ENCODE measurements around the gene SULT2B1. TPM values are rescaled to one million over a fixed set of nuclear protein-coding genes. Genes with fewer than 3 reads are reported as not detected.
"Not testable (repeated sequence)": the region's sequence is repeated elsewhere in the genome, so short reads cannot be mapped to it uniquely, and the experiment has no call there.

The SULT2B1 gene
- polyA plus RNA-seq, 2 donors, result 295 to 320 TPM

GRCh38 chr19:48573163-48573505 lies 21.2 kb downstream of the SULT2B1 start:
- H3K4me1 ChIP-seq (ENCODE audit: control insufficient read depth in 2 of 2, insufficient read depth in 2 of 2, low read length in 1 of 2), result peaks cover 0 to 7% of the 10 kb centered on the region in 2 donors
- peak overlapping the region in 1 of 2 donors; percentile 47 for H3K27ac ChIP-seq (ENCODE audit: low read depth in 2 of 2, low read length in 1 of 2)
- H3K27me3 ChIP-seq (ENCODE audit: control insufficient read depth in 1 of 2, insufficient read depth in 2 of 2, low read length in 2 of 2), result no peaks in the 10 kb centered on the region
- H3K36me3 ChIP-seq (ENCODE audit: control insufficient read depth in 2 of 2, insufficient read depth in 2 of 2, low read length in 1 of 2), result peaks cover 0 to 2% of the 10 kb centered on the region in 2 donors
- no peaks in the 10 kb centered on the region for H3K9me3 ChIP-seq (ENCODE audit: control insufficient read depth in 2 of 2, insufficient read depth in 1 of 2, low read depth in 1 of 2, low read length in 1 of 2)
- H3K4me3 ChIP-seq (ENCODE audit: low read depth in 1 of 2, low read length in 2 of 2), result no peak overlapping the region
- WGBS, 2 donors, result 71 to 83% methylated on average over 12 of the region's 12 CpGs

GRCh38 chr19:48575931-48576622 lies 24.1 kb downstream of the SULT2B1 start:
- no peaks in the 10 kb centered on the region for H3K4me1 ChIP-seq (ENCODE audit: control insufficient read depth in 2 of 2, insufficient read depth in 2 of 2, low read length in 1 of 2)
- H3K36me3 ChIP-seq (ENCODE audit: control insufficient read depth in 2 of 2, insufficient read depth in 2 of 2, low read length in 1 of 2), result peaks cover 0 to 2% of the 10 kb centered on the region in 2 donors
- no peaks in the 10 kb centered on the region for H3K9me3 ChIP-seq (ENCODE audit: control insufficient read depth in 2 of 2, insufficient read depth in 1 of 2, low read depth in 1 of 2, low read length in 1 of 2)
- no peak overlapping the region for H3K4me3 ChIP-seq (ENCODE audit: low read depth in 1 of 2, low read length in 2 of 2)
- no peaks in the 10 kb centered on the region for H3K27me3 ChIP-seq (ENCODE audit: control insufficient read depth in 1 of 2, insufficient read depth in 2 of 2, low read length in 2 of 2)
- 79 to 83% methylated on average over 23 of the region's 23 CpGs for WGBS, 2 donors
- H3K27ac ChIP-seq (ENCODE audit: low read depth in 2 of 2, low read length in 1 of 2), result no peak overlapping the region

GRCh38 chr19:48577908-48578307 lies 25.9 kb downstream of the SULT2B1 start:
- H3K27me3 ChIP-seq (ENCODE audit: control insufficient read depth in 1 of 2, insufficient read depth in 2 of 2, low read length in 2 of 2); H3K27ac ChIP-seq (ENCODE audit: low read depth in 2 of 2, low read length in 1 of 2); H3K9me3 ChIP-seq (ENCODE audit: control insufficient read depth in 2 of 2, insufficient read depth in 1 of 2, low read depth in 1 of 2, low read length in 1 of 2); H3K4me1 ChIP-seq (ENCODE audit: control insufficient read depth in 2 of 2, insufficient read depth in 2 of 2, low read length in 1 of 2); H3K4me3 ChIP-seq (ENCODE audit: low read depth in 1 of 2, low read length in 2 of 2); H3K36me3 ChIP-seq (ENCODE audit: control insufficient read depth in 2 of 2, insufficient read depth in 2 of 2, low read length in 1 of 2): not testable (repeated sequence)
- 93 to 94% methylated on average over 7 of the region's 7 CpGs for WGBS, 2 donors

- WGBS, 2 donors, result 40 to 47% methylated on average over 3 of the region's 3 CpGs
- no peaks in the 10 kb centered on the region for H3K9me3 ChIP-seq (ENCODE audit: control insufficient read depth in 2 of 2, insufficient read depth in 1 of 2, low read depth in 1 of 2, low read length in 1 of 2)
- H3K27ac ChIP-seq (ENCODE audit: low read depth in 2 of 2, low read length in 1 of 2), result no peak overlapping the region
- no peaks in the 10 kb centered on the region for H3K4me1 ChIP-seq (ENCODE audit: control insufficient read depth in 2 of 2, insufficient read depth in 2 of 2, low read length in 1 of 2)
- peaks cover 0 to 2% of the 10 kb centered on the region in 2 donors for H3K36me3 ChIP-seq (ENCODE audit: control insufficient read depth in 2 of 2, insufficient read depth in 2 of 2, low read length in 1 of 2)
- H3K4me3 ChIP-seq (ENCODE audit: low read depth in 1 of 2, low read length in 2 of 2), result no peak overlapping the region
- no peaks in the 10 kb centered on the region for H3K27me3 ChIP-seq (ENCODE audit: control insufficient read depth in 1 of 2, insufficient read depth in 2 of 2, low read length in 2 of 2)
Measured at GRCh38 chr19:48578891-48579290, 26.9 kb downstream of the SULT2B1 start.

GRCh38 chr19:48582168-48582567 lies 30.2 kb downstream of the SULT2B1 start:
- WGBS, 2 donors, result 41 to 55% methylated on average over 2 of the region's 2 CpGs
- Histone ChIP-seq H3K4me3 (ENCODE audit: low read depth in 1 of 2, low read length in 2 of 2) (no peak overlapping the region), H3K36me3 (ENCODE audit: control insufficient read depth in 2 of 2, insufficient read depth in 2 of 2, low read length in 1 of 2) (no peaks in the 10 kb centered on the region), H3K9me3 (ENCODE audit: control insufficient read depth in 2 of 2, insufficient read depth in 1 of 2, low read depth in 1 of 2, low read length in 1 of 2) (no peaks in the 10 kb centered on the region), H3K4me1 (ENCODE audit: control insufficient read depth in 2 of 2, insufficient read depth in 2 of 2, low read length in 1 of 2) (no peaks in the 10 kb centered on the region), H3K27ac (ENCODE audit: low read depth in 2 of 2, low read length in 1 of 2) (peak overlapping the region; percentile 34 to 59), H3K27me3 (ENCODE audit: control insufficient read depth in 1 of 2, insufficient read depth in 2 of 2, low read length in 2 of 2) (no peaks in the 10 kb centered on the region)

GRCh38 chr19:48587387-48587786 lies 35.4 kb downstream of the SULT2B1 start:
- Histone ChIP-seq H3K9me3 (ENCODE audit: control insufficient read depth in 2 of 2, insufficient read depth in 1 of 2, low read depth in 1 of 2, low read length in 1 of 2) (no peaks in the 10 kb centered on the region), H3K4me1 (ENCODE audit: control insufficient read depth in 2 of 2, insufficient read depth in 2 of 2, low read length in 1 of 2) (peaks cover 2% of the 10 kb centered on the region in 2 donors), H3K36me3 (ENCODE audit: control insufficient read depth in 2 of 2, insufficient read depth in 2 of 2, low read length in 1 of 2) (peaks cover 0 to 5% of the 10 kb centered on the region in 2 donors), H3K27ac (ENCODE audit: low read depth in 2 of 2, low read length in 1 of 2) (no peak overlapping the region), H3K4me3 (ENCODE audit: low read depth in 1 of 2, low read length in 2 of 2) (no peak overlapping the region), H3K27me3 (ENCODE audit: control insufficient read depth in 1 of 2, insufficient read depth in 2 of 2, low read length in 2 of 2) (no peaks in the 10 kb centered on the region)
- WGBS, 2 donors, result 89 to 92% methylated on average over 3 of the region's 3 CpGs

- WGBS, 2 donors, result 2 to 4% methylated on average over 32 to 36 of the region's 36 CpGs
- peaks cover 2% of the 10 kb centered on the region in 2 donors for H3K4me1 ChIP-seq (ENCODE audit: control insufficient read depth in 2 of 2, insufficient read depth in 2 of 2, low read length in 1 of 2)
- H3K9me3 ChIP-seq (ENCODE audit: control insufficient read depth in 2 of 2, insufficient read depth in 1 of 2, low read depth in 1 of 2, low read length in 1 of 2), result no peaks in the 10 kb centered on the region
- peak overlapping the region; percentile 76 to 92 for H3K27ac ChIP-seq (ENCODE audit: low read depth in 2 of 2, low read length in 1 of 2)
- H3K4me3 ChIP-seq (ENCODE audit: low read depth in 1 of 2, low read length in 2 of 2), result peak overlapping the region in 1 of 2 donors; percentile 17
- H3K27me3 ChIP-seq (ENCODE audit: control insufficient read depth in 1 of 2, insufficient read depth in 2 of 2, low read length in 2 of 2), result no peaks in the 10 kb centered on the region
- H3K36me3 ChIP-seq (ENCODE audit: control insufficient read depth in 2 of 2, insufficient read depth in 2 of 2, low read length in 1 of 2), result peaks cover 0 to 12% of the 10 kb centered on the region in 2 donors
Measured at GRCh38 chr19:48588670-48589401, 36.9 kb downstream of the SULT2B1 start.

- H3K4me3 ChIP-seq (ENCODE audit: low read depth in 1 of 2, low read length in 2 of 2), result no peak overlapping the region
- peaks cover 0 to 12% of the 10 kb centered on the region in 2 donors for H3K36me3 ChIP-seq (ENCODE audit: control insufficient read depth in 2 of 2, insufficient read depth in 2 of 2, low read length in 1 of 2)
- no peaks in the 10 kb centered on the region for H3K9me3 ChIP-seq (ENCODE audit: control insufficient read depth in 2 of 2, insufficient read depth in 1 of 2, low read depth in 1 of 2, low read length in 1 of 2)
- no peak overlapping the region for H3K27ac ChIP-seq (ENCODE audit: low read depth in 2 of 2, low read length in 1 of 2)
- H3K27me3 ChIP-seq (ENCODE audit: control insufficient read depth in 1 of 2, insufficient read depth in 2 of 2, low read length in 2 of 2), result no peaks in the 10 kb centered on the region
- WGBS, 2 donors, result 77 to 83% methylated on average over 5 of the region's 5 CpGs
- H3K4me1 ChIP-seq (ENCODE audit: control insufficient read depth in 2 of 2, insufficient read depth in 2 of 2, low read length in 1 of 2), result peaks cover 2% of the 10 kb centered on the region in 2 donors
Measured at GRCh38 chr19:48591021-48591420, 39.0 kb downstream of the SULT2B1 start.

- WGBS, 2 donors, result 86 to 87% methylated on average over 9 of the region's 9 CpGs
Measured at GRCh38 chr19:48595171-48595570, 43.2 kb downstream of the SULT2B1 start.

More at GRCh38 chr19:48595171-48595570, 43.2 kb downstream of the SULT2B1 start:
- no peaks in the 10 kb centered on the region for H3K4me1 ChIP-seq (ENCODE audit: control insufficient read depth in 2 of 2, insufficient read depth in 2 of 2, low read length in 1 of 2)
- H3K4me3 ChIP-seq (ENCODE audit: low read depth in 1 of 2, low read length in 2 of 2), result no peak overlapping the region
- peaks cover 0 to 27% of the 10 kb centered on the region in 2 donors for H3K36me3 ChIP-seq (ENCODE audit: control insufficient read depth in 2 of 2, insufficient read depth in 2 of 2, low read length in 1 of 2)
- H3K27me3 ChIP-seq (ENCODE audit: control insufficient read depth in 1 of 2, insufficient read depth in 2 of 2, low read length in 2 of 2), result no peaks in the 10 kb centered on the region
- no peak overlapping the region for H3K27ac ChIP-seq (ENCODE audit: low read depth in 2 of 2, low read length in 1 of 2)
- no peaks in the 10 kb centered on the region for H3K9me3 ChIP-seq (ENCODE audit: control insufficient read depth in 2 of 2, insufficient read depth in 1 of 2, low read depth in 1 of 2, low read length in 1 of 2)
